H1 (cell line): ENCODE measurements around the gene KLHL26. TPM values are rescaled to one million over a fixed set of nuclear protein-coding genes. Genes with fewer than 3 reads are reported as not detected.

ENCODE experiments used
- CTCF ChIA-PET: fragments of 300-600 bp; sonication (Branson Sonifier 250); formaldehyde crosslinking; loops from one replicate; lab custom pipeline; 2021; ENCODE audit not compliant: partially characterized antibody; lab: Charles Lee
- POLR2A ChIA-PET: fragments of 300-600 bp; sonication (Branson Sonifier 250); formaldehyde crosslinking; loops from one replicate; lab custom pipeline; 2021; ENCODE audit warnings: inconsistent platforms; ENCODE audit not compliant: partially characterized antibody; lab: Charles Lee
- DNase-seq, 2 experiments: peaks; one replicate each; pipeline versions ENCODE4 v3.0.0 to v3.0.0-alpha.2; 2010 to 2022; ENCODE audit warnings: low spot score in 2 of 2, low read depth in 1 of 2, mixed read lengths in 1 of 2
- FAIRE-seq: peaks from 2 replicates; lab custom pipeline; 2011; peaks lifted over from hg19 to GRCh38; lab: Jason Lieb, UNC
- H2AFZ ChIP-seq: 2 replicates; pipeline ENCODE4 v1.8.1; 2012; ENCODE audit warnings: low read length, inconsistent platforms
- H2AK5ac ChIP-seq: 2 replicates; pipeline ENCODE4 v1.6.1; 2013; ENCODE audit warnings: low read depth, low read length
- H2BK120ac ChIP-seq: replicated peaks from 2 replicates; pipeline ENCODE3; 2013; ENCODE audit warnings: low read depth, low read length, inconsistent platforms
- H2BK12ac ChIP-seq: 2 replicates; pipeline ENCODE4 v1.6.1; 2013; ENCODE audit warnings: low read depth, low read length
- H2BK15ac ChIP-seq: 2 replicates; pipeline ENCODE4 v1.6.1; 2013; ENCODE audit warnings: low read length
- H2BK20ac ChIP-seq: 2 replicates; pipeline ENCODE4 v1.6.1; 2013; ENCODE audit warnings: low read length
- H2BK5ac ChIP-seq: 2 replicates; pipeline ENCODE4 v1.6.1; 2013; ENCODE audit warnings: low read depth, low read length
- H3K14ac ChIP-seq: 2 replicates; pipeline ENCODE4 v1.6.1; 2013; ENCODE audit warnings: inconsistent platforms; ENCODE audit not compliant: insufficient read length
- H3K18ac ChIP-seq: 2 replicates; pipeline ENCODE4 v1.6.1; 2013; ENCODE audit warnings: low read length; ENCODE audit errors: extremely low read depth
- H3K23ac ChIP-seq: 2 replicates; pipeline ENCODE4 v1.6.1; 2013; ENCODE audit warnings: inconsistent platforms; ENCODE audit not compliant: insufficient read length
- H3K23me2 ChIP-seq: 2 replicates; pipeline ENCODE4 v1.6.1; 2013; ENCODE audit warnings: low read depth, low read length
- H3K27ac ChIP-seq: 2 replicates; pipeline ENCODE4 v1.6.1; 2011; ENCODE audit warnings: low read depth, low read length, inconsistent platforms
- H3K27me3 ChIP-seq, 4 experiments: replicated peaks in 1 of 4; 1 replicate in 1 of 4; 2 replicates in 3 of 4; pipeline versions ENCODE4 v1.6.1 to v1.8.1; 2011 to 2013; ENCODE audit warnings: low read length in 3 of 4, mild to moderate bottlenecking in 3 of 4, inconsistent platforms in 2 of 4, mixed read lengths in 2 of 4, moderate library complexity in 1 of 4; ENCODE audit not compliant: control insufficient read depth in 3 of 4, insufficient read depth in 3 of 4; ENCODE audit errors: extremely low read depth in 1 of 4
- H3K36me3 ChIP-seq, 4 experiments: 2 replicates each; pipeline versions ENCODE4 v1.6.1 to v1.8.1; 2011 to 2013; ENCODE audit warnings: mild to moderate bottlenecking in 4 of 4, low read length in 3 of 4, moderate library complexity in 2 of 4, control low read depth in 1 of 4, inconsistent platforms in 1 of 4; ENCODE audit not compliant: insufficient read depth in 4 of 4, control insufficient read depth in 2 of 4
- H3K4ac ChIP-seq: replicated peaks from 2 replicates; pipeline ENCODE3; 2013; ENCODE audit warnings: low read length, low read depth, mixed read lengths, inconsistent platforms; ENCODE audit not compliant: insufficient read length
- H3K4me1 ChIP-seq, 4 experiments: replicated peaks in 1 of 4; 1 replicate in 1 of 4; 2 replicates in 3 of 4; pipeline versions ENCODE4 v1.6.1 to v1.8.1; 2011 to 2013; ENCODE audit warnings: low read length in 3 of 4, inconsistent platforms in 2 of 4, mixed read lengths in 1 of 4; ENCODE audit not compliant: insufficient read depth in 4 of 4, control insufficient read depth in 3 of 4
- H3K4me2 ChIP-seq, 2 experiments: 2 replicates each; pipeline versions ENCODE4 v1.6.1 to v1.8.1; 2011 to 2013; ENCODE audit warnings: low read depth in 2 of 2, low read length in 2 of 2, control low read depth in 1 of 2, inconsistent platforms in 1 of 2, mild to moderate bottlenecking in 1 of 2; ENCODE audit not compliant: insufficient read depth in 1 of 2
- H3K4me3 ChIP-seq, 4 experiments: fragments of 200-600, 300-600 bp in 1 of 4; sonication (generic), shearing (Covaris generic), sonication (Bioruptor Twin) in 1 of 4; 2 replicates each; pipeline versions ENCODE4 v1.5.1 to v1.8.1; 2011 to 2016; ENCODE audit warnings: low read length in 4 of 4, low read depth in 3 of 4, control low read depth in 2 of 4, inconsistent platforms in 2 of 4, mild to moderate bottlenecking in 2 of 4, mixed read lengths in 1 of 4, moderate library complexity in 1 of 4; ENCODE audit not compliant: insufficient read depth in 2 of 4; ENCODE audit errors: extremely low read depth in 1 of 4
- H3K56ac ChIP-seq: replicated peaks from 2 replicates; pipeline ENCODE3; 2013; ENCODE audit warnings: low read depth, mild to moderate bottlenecking, mixed read lengths, low read length, inconsistent platforms; ENCODE audit not compliant: insufficient read length
- H3K79me1 ChIP-seq: 2 replicates; pipeline ENCODE4 v1.6.1; 2013; ENCODE audit warnings: low read depth, low read length, control low read depth
- H3K79me2 ChIP-seq, 2 experiments: 2 replicates each; pipeline versions ENCODE4 v1.6.1 to v1.8.1; 2012 to 2013; ENCODE audit warnings: low read length in 2 of 2, mild to moderate bottlenecking in 2 of 2, inconsistent platforms in 1 of 2; ENCODE audit not compliant: insufficient read depth in 2 of 2, control insufficient read depth in 1 of 2
- H3K9ac ChIP-seq, 4 experiments: replicated peaks in 1 of 4; 1 replicate in 1 of 4; 2 replicates in 3 of 4; pipeline versions ENCODE4 v1.6.1 to v1.8.1; 2011 to 2013; ENCODE audit warnings: low read depth in 3 of 4, low read length in 3 of 4, control low read depth in 2 of 4, mild to moderate bottlenecking in 2 of 4, moderate library complexity in 2 of 4, inconsistent platforms in 1 of 4; ENCODE audit errors: extremely low read depth in 1 of 4
- H3K9me3 ChIP-seq, 2 experiments: 2 replicates each; pipeline versions ENCODE4 v1.6.1 to v1.8.1; 2012 to 2013; ENCODE audit warnings: mild to moderate bottlenecking in 2 of 2, moderate library complexity in 2 of 2, control low read depth in 1 of 2, inconsistent platforms in 1 of 2, low read depth in 1 of 2, low read length in 1 of 2, mixed read lengths in 1 of 2; ENCODE audit not compliant: insufficient read depth in 2 of 2
- H4K20me1 ChIP-seq, 2 experiments: replicated peaks in 1 of 2; 2 replicates each; pipeline versions ENCODE3 to v1.8.1; 2011 to 2013; ENCODE audit warnings: inconsistent platforms in 2 of 2, low read length in 2 of 2, mild to moderate bottlenecking in 1 of 2; ENCODE audit not compliant: insufficient read depth in 2 of 2, control insufficient read depth in 1 of 2
- H4K5ac ChIP-seq: 2 replicates; pipeline ENCODE4 v1.6.1; 2013; ENCODE audit warnings: low read length, low read depth, mixed read lengths, inconsistent platforms; ENCODE audit not compliant: insufficient read length
- H4K8ac ChIP-seq: 2 replicates; pipeline ENCODE4 v1.8.0; 2013; ENCODE audit warnings: mild to moderate bottlenecking, moderate library complexity, low read length, inconsistent platforms; ENCODE audit not compliant: insufficient read depth; ENCODE audit errors: extremely low read depth
- H4K91ac ChIP-seq: replicated peaks from 2 replicates; pipeline ENCODE3; 2013; ENCODE audit warnings: low read length, mixed read lengths, inconsistent platforms; ENCODE audit not compliant: insufficient read length
- E2F6 ChIP-seq: IDR thresholded peaks from 2 replicates; pipeline ENCODE4 v1.6.1; 2012; ENCODE audit warnings: inconsistent platforms
- FOSL1 ChIP-seq: IDR thresholded peaks from 2 replicates; pipeline ENCODE4 v1.6.1; 2011; ENCODE audit warnings: mild to moderate bottlenecking, low read depth, low read length, moderate library complexity; ENCODE audit not compliant: insufficient read depth
- GTF2F1 ChIP-seq: IDR thresholded peaks from 2 replicates; pipeline ENCODE4 v1.6.1; 2012; ENCODE audit warnings: low read depth, low read length, improper control_type of control experiment, borderline replicate concordance
- MAFK ChIP-seq: IDR thresholded peaks from 2 replicates; pipeline ENCODE4 v1.6.1; 2012; ENCODE audit warnings: low read depth, mild to moderate bottlenecking, improper control_type of control experiment, low read length
- NRF1 ChIP-seq: IDR thresholded peaks from 2 replicates; pipeline ENCODE4 v1.6.1; 2011; ENCODE audit warnings: mild to moderate bottlenecking, low read depth, low read length, improper control_type of control experiment
- RNF2 ChIP-seq: fragments of 200-900, 300-1000 bp; sonication (generic); IDR thresholded peaks from 2 replicates; pipeline ENCODE4 v1.7.1; 2016; ENCODE audit warnings: borderline replicate concordance, low read depth, mild to moderate bottlenecking, antibody characterized with exemption, low read length; ENCODE audit not compliant: poor library complexity, severe bottlenecking; ENCODE audit errors: missing control alignments
- TAF1 ChIP-seq: IDR thresholded peaks from 2 replicates; pipeline ENCODE4 v1.6.1; 2011; ENCODE audit warnings: mild to moderate bottlenecking, low read depth, low read length
- TCF12 ChIP-seq: IDR thresholded peaks from 2 replicates; pipeline ENCODE4 v1.6.1; 2011; ENCODE audit warnings: low read depth, mild to moderate bottlenecking, low read length
- WGBS, 2 experiments: shearing (Covaris generic) in 1 of 2; methylation state at CpG; one replicate each; pipeline versions ENCODE4 v1.1.6 to v1.1.7; 2013 to 2015; ENCODE audit warnings: low lambda C conversion rate in 2 of 2, mixed read lengths in 2 of 2, inconsistent platforms in 1 of 2, low coverage in 1 of 2, missing lambda C conversion rate in 1 of 2; ENCODE audit not compliant: insufficient replicate concordance in 2 of 2, insufficient coverage in 1 of 2, insufficient read length in 1 of 2; ENCODE audit errors: extremely low coverage in 1 of 2, missing lambda C conversion rate in 1 of 2; 5-methylcytosine and 5-hydroxymethylcytosine counted together
- polyA plus RNA-seq, 7 experiments: library from polyadenylated mRNA; depleted of rRNA in 3 of 7; stranded (reverse) in 5 of 7; unstranded in 2 of 7; fragments of >200 nt in 5 of 7; fragments of 200-250 nt in 2 of 7; gene quantifications; 1 replicate in 5 of 7; 2 replicates in 1 of 7; 4 replicates in 1 of 7; pipeline versions ENCODE4 v1.2.1 to v1.2.3, GENCODE V29; 2011 to 2013; ENCODE audit warnings: missing spikeins in 2 of 7, mixed read lengths in 2 of 7
- total RNA-seq: library from RNA; stranded (reverse); fragmentation: NEBNext Ultra II Directional; extraction: Animal tissue kit (Norgen Biotek cat#: 25700); gene quantifications from 2 replicates; pipeline ENCODE4 v1.2.1, GENCODE V29; 2021

Gene KLHL26
- total and polyA plus RNA-seq, 2 of the 8 experiments (the other 6 are each of a cell fraction or from before 2014, with no cell fraction given) = 2.2 to 8.8 TPM

GRCh38 chr19:18599485-18599884, 37.3 kb upstream of the KLHL26 start:
- H3K4me2 ChIP-seq = no peak overlapping the region
- no peak overlapping the region for H3K23ac ChIP-seq
- no peak overlapping the region for H3K4ac ChIP-seq
- no peak overlapping the region for H4K5ac ChIP-seq
- no peak overlapping the region for H2BK120ac ChIP-seq
- 81% methylated on average over 20 of the region's 20 CpGs; no CpG with 5 or more reads in 1 of the 2 experiments for WGBS, 2 experiments
- no peaks in the 10 kb centered on the region for H3K79me1 ChIP-seq
- no peaks in the 10 kb centered on the region for H3K79me2 ChIP-seq
- CTCF ChIA-PET = interaction anchor here (1.6 to 12.5 kb wide), 4 partner anchors 10 to 130 kb away, joined by 5 to 139 read pairs (median 10); partner anchors contain the start of gene REX1BD
- H3K4me1 ChIP-seq = peaks cover 3 to 33% (median 23%) of the 10 kb centered on the region in 4 experiments
- H4K8ac ChIP-seq = no peak overlapping the region
- H2AK5ac ChIP-seq = no peak overlapping the region
- peaks cover 0 to 4% of the 10 kb centered on the region in 2 experiments for H4K20me1 ChIP-seq
- H3K18ac ChIP-seq = no peak overlapping the region
- no peak overlapping the region for H2BK20ac ChIP-seq
- TF ChIP-seq TAF1 (no peak), E2F6 (no peak), FOSL1 (no peak), TCF12 (no peak), MAFK (no peak), GTF2F1 (no peak), NRF1 (no peak), RNF2 (no peak)
- H2BK15ac ChIP-seq = no peak overlapping the region
- no peak overlapping the region for H3K27ac ChIP-seq
- no peak overlapping the region for H3K14ac ChIP-seq
- no peak overlapping the region for H2BK5ac ChIP-seq
- no peaks in the 10 kb centered on the region for H3K36me3 ChIP-seq
- H4K91ac ChIP-seq = no peak overlapping the region
- H3K4me3 ChIP-seq = no peak overlapping the region
- no peak overlapping the region for H2AFZ ChIP-seq
- no peaks in the 10 kb centered on the region for H3K9me3 ChIP-seq
- H2BK12ac ChIP-seq = no peak overlapping the region
- POLR2A ChIA-PET = interaction anchor here (3.1 kb wide), 1 partner anchor 10 kb away, joined by 18 read pairs; the partner anchor contains the start of gene REX1BD
- peaks cover 15 to 37% (median 33%) of the 10 kb centered on the region in 4 experiments for H3K27me3 ChIP-seq
- peaks cover 6% of the 10 kb centered on the region for H3K23me2 ChIP-seq
- no peak overlapping the region for H3K56ac ChIP-seq
- no peak for FAIRE-seq
- no peak for DNase-seq
- no peak overlapping the region for H3K9ac ChIP-seq
